Activated gamma-delta T cell (primary cell): ENCODE results near the gene TMEM63C.

Experiments
- DNase-seq: peaks from one replicate; lab custom pipeline; 2025; lab: John Stamatoyannopoulos, UW

TMEM63C gene

GRCh38 chr14:77198561-77198960 lies 17.0 kb downstream of the TMEM63C start:
- DNase-seq: no peak

- DNase-seq: no peak
Measured at GRCh38 chr14:77199590-77199989, 18.0 kb downstream of the TMEM63C start.

- no peak for DNase-seq
Measured at GRCh38 chr14:77200406-77200985, 18.9 kb downstream of the TMEM63C start.

- DNase-seq: no peak
Measured at GRCh38 chr14:77201696-77202095, 20.1 kb downstream of the TMEM63C start.

GRCh38 chr14:77203611-77204458 lies 22.2 kb downstream of the TMEM63C start:
- no peak for DNase-seq

GRCh38 chr14:77204459-77204771 lies 22.8 kb downstream of the TMEM63C start:
- no peak for DNase-seq

- DNase-seq: no peak
Measured at GRCh38 chr14:77204907-77205306, 23.3 kb downstream of the TMEM63C start.

GRCh38 chr14:77205566-77205965 lies 24.0 kb downstream of the TMEM63C start:
- DNase-seq: no peak

GRCh38 chr14:77206261-77206824 lies 24.7 kb downstream of the TMEM63C start:
- DNase-seq: no peak

GRCh38 chr14:77206877-77207389 lies 25.3 kb downstream of the TMEM63C start:
- no peak for DNase-seq

- DNase-seq: no peak
Measured at GRCh38 chr14:77208291-77208978, 26.8 kb downstream of the TMEM63C start.

- no peak for DNase-seq
Measured at GRCh38 chr14:77208979-77209318, 27.4 kb downstream of the TMEM63C start.

GRCh38 chr14:77212097-77212870 lies 30.7 kb downstream of the TMEM63C start:
- no peak for DNase-seq

- no peak for DNase-seq
Measured at GRCh38 chr14:77212943-77213678, 31.5 kb downstream of the TMEM63C start.

- no peak for DNase-seq
Measured at GRCh38 chr14:77213679-77214016, 32.0 kb downstream of the TMEM63C start.

GRCh38 chr14:77214216-77214615 lies 32.6 kb downstream of the TMEM63C start:
- no peak for DNase-seq

- DNase-seq: no peak
Measured at GRCh38 chr14:77217551-77217950, 36.0 kb downstream of the TMEM63C start.

GRCh38 chr14:77219591-77219990 lies 38.0 kb downstream of the TMEM63C start:
- DNase-seq: no peak

GRCh38 chr14:77220246-77221017 lies 38.8 kb downstream of the TMEM63C start:
- DNase-seq: no peak

GRCh38 chr14:77221241-77221871 lies 39.8 kb downstream of the TMEM63C start:
- DNase-seq: no peak
